Measurements from ENCODE around the gene CCM2. TPM values are rescaled to one million over a fixed set of nuclear protein-coding genes. Genes with fewer than 3 reads are reported as not detected.

Gene CCM2
- total and polyA plus RNA-seq, 2 experiments from 2014 or later, result 24.9 to 40.1 TPM

DNA sequence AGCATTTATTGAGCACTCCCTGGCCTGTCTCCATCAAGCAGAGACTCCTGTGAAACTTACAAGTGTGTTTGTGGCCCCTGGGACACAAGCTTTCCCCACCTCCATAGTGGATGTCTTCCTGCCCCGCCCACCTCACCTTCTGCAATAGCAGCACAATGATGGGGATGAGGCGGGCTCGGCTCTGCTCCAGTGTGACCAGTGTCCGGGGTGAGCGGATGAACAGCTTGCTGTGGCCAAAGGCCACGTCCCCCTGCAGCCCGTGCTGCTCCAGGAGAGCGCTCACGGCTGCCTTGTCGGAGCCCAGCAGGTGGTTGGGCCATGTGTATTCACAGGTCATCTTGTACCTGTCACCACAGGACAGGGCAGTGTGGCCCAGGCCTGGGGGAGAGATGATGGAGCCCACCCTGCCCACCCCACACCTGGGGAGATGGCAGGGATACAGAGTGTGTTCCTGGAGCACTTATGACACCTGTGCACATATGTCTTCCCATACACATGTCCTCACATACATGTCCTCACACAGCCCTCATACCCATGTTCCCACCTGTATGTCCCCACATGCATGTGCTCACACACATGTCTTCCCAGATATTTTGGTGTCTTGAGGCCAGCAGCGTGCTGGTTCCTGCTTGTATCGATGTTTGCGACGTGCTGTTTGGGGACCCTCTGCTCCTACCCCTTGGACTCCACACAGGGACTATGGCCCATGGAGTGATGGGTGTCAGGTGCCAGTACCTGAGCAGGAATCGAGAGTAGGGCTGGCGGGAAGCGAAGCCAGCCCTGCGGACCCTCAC is 33.9 kb upstream of the CCM2 start (continued):
- TF ChIP-seq, protein P1, sequence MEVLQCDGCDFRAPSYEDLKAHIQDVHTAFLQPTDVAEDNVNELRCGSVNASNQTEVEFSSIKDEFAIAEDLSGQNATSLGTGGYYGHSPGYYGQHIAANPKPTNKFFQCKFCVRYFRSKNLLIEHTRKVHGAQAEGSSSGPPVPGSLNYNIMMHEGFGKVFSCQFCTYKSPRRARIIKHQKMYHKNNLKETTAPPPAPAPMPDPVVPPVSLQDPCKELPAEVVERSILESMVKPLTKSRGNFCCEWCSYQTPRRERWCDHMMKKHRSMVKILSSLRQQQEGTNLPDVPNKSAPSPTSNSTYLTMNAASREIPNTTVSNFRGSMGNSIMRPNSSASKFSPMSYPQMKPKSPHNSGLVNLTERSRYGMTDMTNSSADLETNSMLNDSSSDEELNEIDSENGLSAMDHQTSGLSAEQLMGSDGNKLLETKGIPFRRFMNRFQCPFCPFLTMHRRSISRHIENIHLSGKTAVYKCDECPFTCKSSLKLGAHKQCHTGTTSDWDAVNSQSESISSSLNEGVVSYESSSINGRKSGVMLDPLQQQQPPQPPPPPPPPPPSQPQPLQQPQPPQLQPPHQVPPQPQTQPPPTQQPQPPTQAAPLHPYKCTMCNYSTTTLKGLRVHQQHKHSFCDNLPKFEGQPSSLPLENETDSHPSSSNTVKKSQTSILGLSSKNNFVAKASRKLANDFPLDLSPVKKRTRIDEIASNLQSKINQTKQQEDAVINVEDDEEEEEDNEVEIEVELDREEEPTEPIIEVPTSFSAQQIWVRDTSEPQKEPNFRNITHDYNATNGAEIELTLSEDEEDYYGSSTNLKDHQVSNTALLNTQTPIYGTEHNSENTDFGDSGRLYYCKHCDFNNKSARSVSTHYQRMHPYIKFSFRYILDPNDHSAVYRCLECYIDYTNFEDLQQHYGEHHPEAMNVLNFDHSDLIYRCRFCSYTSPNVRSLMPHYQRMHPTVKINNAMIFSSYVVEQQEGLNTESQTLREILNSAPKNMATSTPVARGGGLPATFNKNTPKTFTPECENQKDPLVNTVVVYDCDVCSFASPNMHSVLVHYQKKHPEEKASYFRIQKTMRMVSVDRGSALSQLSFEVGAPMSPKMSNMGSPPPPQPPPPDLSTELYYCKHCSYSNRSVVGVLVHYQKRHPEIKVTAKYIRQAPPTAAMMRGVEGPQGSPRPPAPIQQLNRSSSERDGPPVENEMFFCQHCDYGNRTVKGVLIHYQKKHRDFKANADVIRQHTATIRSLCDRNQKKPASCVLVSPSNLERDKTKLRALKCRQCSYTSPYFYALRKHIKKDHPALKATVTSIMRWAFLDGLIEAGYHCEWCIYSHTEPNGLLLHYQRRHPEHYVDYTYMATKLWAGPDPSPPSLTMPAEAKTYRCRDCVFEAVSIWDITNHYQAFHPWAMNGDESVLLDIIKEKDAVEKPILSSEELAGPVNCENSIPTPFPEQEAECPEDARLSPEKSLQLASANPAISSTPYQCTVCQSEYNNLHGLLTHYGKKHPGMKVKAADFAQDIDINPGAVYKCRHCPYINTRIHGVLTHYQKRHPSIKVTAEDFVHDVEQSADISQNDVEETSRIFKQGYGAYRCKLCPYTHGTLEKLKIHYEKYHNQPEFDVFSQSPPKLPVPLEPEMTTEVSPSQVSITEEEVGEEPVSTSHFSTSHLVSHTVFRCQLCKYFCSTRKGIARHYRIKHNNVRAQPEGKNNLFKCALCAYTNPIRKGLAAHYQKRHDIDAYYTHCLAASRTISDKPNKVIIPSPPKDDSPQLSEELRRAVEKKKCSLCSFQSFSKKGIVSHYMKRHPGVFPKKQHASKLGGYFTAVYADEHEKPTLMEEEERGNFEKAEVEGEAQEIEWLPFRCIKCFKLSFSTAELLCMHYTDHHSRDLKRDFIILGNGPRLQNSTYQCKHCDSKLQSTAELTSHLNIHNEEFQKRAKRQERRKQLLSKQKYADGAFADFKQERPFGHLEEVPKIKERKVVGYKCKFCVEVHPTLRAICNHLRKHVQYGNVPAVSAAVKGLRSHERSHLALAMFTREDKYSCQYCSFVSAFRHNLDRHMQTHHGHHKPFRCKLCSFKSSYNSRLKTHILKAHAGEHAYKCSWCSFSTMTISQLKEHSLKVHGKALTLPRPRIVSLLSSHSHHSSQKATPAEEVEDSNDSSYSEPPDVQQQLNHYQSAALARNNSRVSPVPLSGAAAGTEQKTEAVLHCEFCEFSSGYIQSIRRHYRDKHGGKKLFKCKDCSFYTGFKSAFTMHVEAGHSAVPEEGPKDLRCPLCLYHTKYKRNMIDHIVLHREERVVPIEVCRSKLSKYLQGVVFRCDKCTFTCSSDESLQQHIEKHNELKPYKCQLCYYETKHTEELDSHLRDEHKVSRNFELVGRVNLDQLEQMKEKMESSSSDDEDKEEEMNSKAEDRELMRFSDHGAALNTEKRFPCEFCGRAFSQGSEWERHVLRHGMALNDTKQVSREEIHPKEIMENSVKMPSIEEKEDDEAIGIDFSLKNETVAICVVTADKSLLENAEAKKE (CRISPR knock-in tag; IDR thresholded peaks at IDR 0.05), result no peak
- TF ChIP-seq, protein P2, sequence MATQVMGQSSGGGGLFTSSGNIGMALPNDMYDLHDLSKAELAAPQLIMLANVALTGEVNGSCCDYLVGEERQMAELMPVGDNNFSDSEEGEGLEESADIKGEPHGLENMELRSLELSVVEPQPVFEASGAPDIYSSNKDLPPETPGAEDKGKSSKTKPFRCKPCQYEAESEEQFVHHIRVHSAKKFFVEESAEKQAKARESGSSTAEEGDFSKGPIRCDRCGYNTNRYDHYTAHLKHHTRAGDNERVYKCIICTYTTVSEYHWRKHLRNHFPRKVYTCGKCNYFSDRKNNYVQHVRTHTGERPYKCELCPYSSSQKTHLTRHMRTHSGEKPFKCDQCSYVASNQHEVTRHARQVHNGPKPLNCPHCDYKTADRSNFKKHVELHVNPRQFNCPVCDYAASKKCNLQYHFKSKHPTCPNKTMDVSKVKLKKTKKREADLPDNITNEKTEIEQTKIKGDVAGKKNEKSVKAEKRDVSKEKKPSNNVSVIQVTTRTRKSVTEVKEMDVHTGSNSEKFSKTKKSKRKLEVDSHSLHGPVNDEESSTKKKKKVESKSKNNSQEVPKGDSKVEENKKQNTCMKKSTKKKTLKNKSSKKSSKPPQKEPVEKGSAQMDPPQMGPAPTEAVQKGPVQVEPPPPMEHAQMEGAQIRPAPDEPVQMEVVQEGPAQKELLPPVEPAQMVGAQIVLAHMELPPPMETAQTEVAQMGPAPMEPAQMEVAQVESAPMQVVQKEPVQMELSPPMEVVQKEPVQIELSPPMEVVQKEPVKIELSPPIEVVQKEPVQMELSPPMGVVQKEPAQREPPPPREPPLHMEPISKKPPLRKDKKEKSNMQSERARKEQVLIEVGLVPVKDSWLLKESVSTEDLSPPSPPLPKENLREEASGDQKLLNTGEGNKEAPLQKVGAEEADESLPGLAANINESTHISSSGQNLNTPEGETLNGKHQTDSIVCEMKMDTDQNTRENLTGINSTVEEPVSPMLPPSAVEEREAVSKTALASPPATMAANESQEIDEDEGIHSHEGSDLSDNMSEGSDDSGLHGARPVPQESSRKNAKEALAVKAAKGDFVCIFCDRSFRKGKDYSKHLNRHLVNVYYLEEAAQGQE (IDR thresholded peaks at IDR 0.05; ENCODE audit: unreplicated experiment), result no peak
- TF ChIP-seq NANOG (IDR thresholded peaks at IDR 0.05; ENCODE audit: borderline replicate concordance) (no peak), ZNF331 (CRISPR knock-in tag; IDR thresholded peaks at IDR 0.05; ENCODE audit: low read depth) (no peak)
- TF ChIP-seq, protein P3, sequence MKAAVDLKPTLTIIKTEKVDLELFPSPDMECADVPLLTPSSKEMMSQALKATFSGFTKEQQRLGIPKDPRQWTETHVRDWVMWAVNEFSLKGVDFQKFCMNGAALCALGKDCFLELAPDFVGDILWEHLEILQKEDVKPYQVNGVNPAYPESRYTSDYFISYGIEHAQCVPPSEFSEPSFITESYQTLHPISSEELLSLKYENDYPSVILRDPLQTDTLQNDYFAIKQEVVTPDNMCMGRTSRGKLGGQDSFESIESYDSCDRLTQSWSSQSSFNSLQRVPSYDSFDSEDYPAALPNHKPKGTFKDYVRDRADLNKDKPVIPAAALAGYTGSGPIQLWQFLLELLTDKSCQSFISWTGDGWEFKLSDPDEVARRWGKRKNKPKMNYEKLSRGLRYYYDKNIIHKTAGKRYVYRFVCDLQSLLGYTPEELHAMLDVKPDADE (IDR thresholded peaks at IDR 0.05), result no peak

Measured in GM23338 (cell line).